Adipocyte (in vitro differentiated cells): ENCODE measurements around the gene WDR64.

ENCODE experiments used
- DNase-seq: peaks from one replicate; pipeline ENCODE4 v3.0.0-alpha.2; 2015; ENCODE audit warnings: low read depth
- H3K27me3 ChIP-seq: replicated peaks from 2 replicates; pipeline ENCODE4 v1.7.0; 2013; ENCODE audit warnings: mild to moderate bottlenecking, low read length, moderate library complexity; ENCODE audit not compliant: control insufficient read depth, insufficient read depth
- H3K36me3 ChIP-seq: 2 replicates; pipeline ENCODE4 v1.7.0; 2013; ENCODE audit warnings: low read length, mild to moderate bottlenecking, moderate library complexity; ENCODE audit not compliant: control insufficient read depth, insufficient read depth, severe bottlenecking
- H3K4me1 ChIP-seq: 2 replicates; pipeline ENCODE4 v1.7.0; 2013; ENCODE audit warnings: mild to moderate bottlenecking, low read length, moderate library complexity; ENCODE audit not compliant: control insufficient read depth, insufficient read depth
- H3K4me3 ChIP-seq: 2 replicates; pipeline ENCODE4 v1.7.0; 2013; ENCODE audit warnings: mild to moderate bottlenecking, low read length, moderate library complexity
- H3K9ac ChIP-seq: 2 replicates; pipeline ENCODE4 v1.7.0; 2013; ENCODE audit warnings: mild to moderate bottlenecking, low read length, moderate library complexity
- H3K9me3 ChIP-seq: 2 replicates; pipeline ENCODE4 v1.7.0; 2013; ENCODE audit warnings: mild to moderate bottlenecking, low read length, moderate library complexity; ENCODE audit not compliant: control insufficient read depth

WDR64 gene

DNA sequence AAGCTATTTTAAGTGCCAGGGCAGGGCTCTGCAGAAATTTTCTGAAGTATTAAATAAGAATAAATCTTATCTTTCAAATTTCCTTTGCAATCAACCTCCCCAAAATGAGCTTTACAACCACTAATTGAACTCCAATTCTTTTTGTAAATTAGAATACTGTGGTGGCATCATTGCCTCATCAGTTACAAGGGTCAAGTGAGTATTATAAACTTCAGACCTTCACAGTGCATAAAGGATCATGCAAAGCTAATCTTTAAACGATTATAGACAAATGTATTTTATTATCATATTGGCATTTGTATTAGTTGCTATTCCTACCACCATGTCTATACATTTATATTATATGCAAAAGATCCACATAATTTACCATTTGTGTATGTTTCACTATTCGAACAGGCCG, 19.1 kb upstream of the WDR64 start:
- H3K4me1 ChIP-seq, result peaks cover 16% of the 10 kb centered on the region
- no peak overlapping the region for H3K4me3 ChIP-seq
- no peak overlapping the region for H3K9ac ChIP-seq
- H3K9me3 ChIP-seq, result no peaks in the 10 kb centered on the region
- H3K27me3 ChIP-seq, result no peaks in the 10 kb centered on the region
- H3K36me3 ChIP-seq, result peaks cover 8% of the 10 kb centered on the region
- DNase-seq, result no peak

DNA sequence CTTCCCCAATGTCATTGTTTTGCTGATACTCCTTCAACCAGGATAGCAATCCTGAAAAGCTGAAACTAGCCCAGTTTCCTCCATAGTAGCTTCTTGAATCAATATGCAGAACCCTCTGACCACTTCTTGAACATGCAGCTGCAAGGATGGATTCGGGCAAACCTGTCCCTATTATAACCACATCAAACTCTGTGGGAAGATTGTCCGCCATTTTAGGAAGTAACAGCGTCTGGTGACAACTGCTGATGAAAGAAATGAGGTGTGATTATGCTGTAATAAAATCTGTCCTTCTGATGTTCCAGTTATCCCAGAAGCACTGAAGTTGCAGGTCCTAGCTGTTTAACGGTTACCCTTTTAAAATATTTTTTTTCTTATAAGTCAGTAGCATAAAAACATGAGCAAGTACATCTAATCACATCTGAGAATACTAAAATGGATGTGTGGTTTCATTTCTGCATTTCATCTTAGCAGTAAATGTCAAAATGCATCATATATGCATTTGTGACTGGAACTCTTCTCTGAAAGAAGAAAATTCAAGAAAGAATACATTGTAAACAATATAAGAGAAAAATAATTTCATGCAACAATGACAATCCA, 16.4 kb upstream of the WDR64 start:
- Histone ChIP-seq H3K4me1 (peaks cover 20% of the 10 kb centered on the region), H3K27me3 (no peaks in the 10 kb centered on the region), H3K4me3 (no peak overlapping the region), H3K9me3 (no peaks in the 10 kb centered on the region), H3K9ac (no peak overlapping the region), H3K36me3 (peaks cover 8% of the 10 kb centered on the region)
- no peak for DNase-seq

DNA sequence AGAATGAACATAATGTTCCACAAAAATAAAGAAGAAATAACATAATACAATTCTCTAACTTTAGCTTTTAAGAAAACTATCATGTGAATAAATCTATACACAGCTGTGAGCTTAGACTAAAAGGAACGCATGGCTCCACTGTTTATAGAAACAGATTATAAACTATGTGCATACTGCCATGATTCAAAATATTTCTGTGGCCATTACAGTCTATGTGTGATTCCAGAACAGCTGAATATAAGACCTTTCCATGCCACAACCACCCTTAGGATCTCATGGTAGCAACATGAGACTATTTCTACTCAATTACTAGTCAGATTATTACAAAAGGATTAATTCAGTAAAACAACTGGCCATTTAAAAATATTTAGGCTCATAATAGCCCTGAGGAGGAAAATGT, 15.8 kb upstream of the WDR64 start:
- no peak for DNase-seq
- H3K4me3 ChIP-seq, result no peak overlapping the region
- peaks cover 20% of the 10 kb centered on the region for H3K4me1 ChIP-seq
- no peaks in the 10 kb centered on the region for H3K9me3 ChIP-seq
- H3K9ac ChIP-seq, result no peak overlapping the region
- H3K36me3 ChIP-seq, result peaks cover 8% of the 10 kb centered on the region
- H3K27me3 ChIP-seq, result no peaks in the 10 kb centered on the region

DNA sequence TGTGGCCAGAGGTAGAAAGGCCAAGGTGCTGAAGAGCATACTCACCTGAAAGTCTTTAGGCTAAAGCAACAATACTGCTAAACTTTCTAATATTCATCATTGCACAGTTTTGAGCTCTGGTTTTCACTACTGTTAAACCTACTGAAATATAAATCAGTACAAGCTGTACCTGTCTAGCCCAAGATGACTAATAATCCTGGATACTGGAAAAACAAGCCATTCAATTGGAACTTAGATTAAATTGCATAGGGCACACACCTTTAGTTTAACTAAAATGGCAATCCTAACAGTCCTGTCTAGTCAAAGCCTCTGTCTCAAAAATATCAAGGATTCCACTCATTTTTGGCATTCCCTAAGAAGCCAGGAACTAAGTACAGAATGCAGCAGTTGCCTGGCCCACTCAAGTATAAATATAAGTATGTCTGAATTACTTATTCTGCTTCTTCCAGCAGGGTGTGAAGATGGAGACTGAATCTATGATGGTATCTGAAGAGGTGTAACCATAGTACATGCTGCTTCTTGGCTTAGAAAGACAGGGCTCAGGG, 15.0 kb upstream of the WDR64 start:
- Histone ChIP-seq H3K4me3 (peak overlapping the region; percentile 45), H3K27me3 (no peaks in the 10 kb centered on the region), H3K9me3 (no peaks in the 10 kb centered on the region), H3K36me3 (peaks cover 8% of the 10 kb centered on the region), H3K9ac (no peak overlapping the region), H3K4me1 (peaks cover 20% of the 10 kb centered on the region)
- DNase-seq, result peak; percentile 40

DNA sequence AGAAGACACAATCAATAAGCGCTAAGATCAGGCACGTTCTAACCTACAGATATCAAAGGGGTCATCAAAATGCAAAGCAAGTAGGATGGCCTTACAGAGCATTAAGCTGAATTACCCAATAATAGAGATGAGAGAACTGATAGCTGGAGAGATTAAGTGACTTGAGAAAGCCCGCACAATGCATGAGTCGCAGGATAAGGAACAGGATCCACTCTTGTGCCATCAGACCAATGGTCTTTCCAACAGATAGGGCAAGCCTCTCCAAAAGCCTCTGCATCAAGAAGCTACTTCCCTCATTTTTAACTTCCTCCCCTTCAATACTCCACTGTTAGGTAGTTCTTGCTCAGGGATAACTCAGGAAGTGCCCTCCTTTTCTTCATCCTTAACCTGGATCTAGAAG, 14.5 kb upstream of the WDR64 start:
- no peaks in the 10 kb centered on the region for H3K9me3 ChIP-seq
- H3K27me3 ChIP-seq, result no peaks in the 10 kb centered on the region
- H3K4me1 ChIP-seq, result peaks cover 20% of the 10 kb centered on the region
- no peak overlapping the region for H3K9ac ChIP-seq
- peaks cover 8% of the 10 kb centered on the region for H3K36me3 ChIP-seq
- peak overlapping the region; percentile 45 for H3K4me3 ChIP-seq
- DNase-seq, result no peak

DNA sequence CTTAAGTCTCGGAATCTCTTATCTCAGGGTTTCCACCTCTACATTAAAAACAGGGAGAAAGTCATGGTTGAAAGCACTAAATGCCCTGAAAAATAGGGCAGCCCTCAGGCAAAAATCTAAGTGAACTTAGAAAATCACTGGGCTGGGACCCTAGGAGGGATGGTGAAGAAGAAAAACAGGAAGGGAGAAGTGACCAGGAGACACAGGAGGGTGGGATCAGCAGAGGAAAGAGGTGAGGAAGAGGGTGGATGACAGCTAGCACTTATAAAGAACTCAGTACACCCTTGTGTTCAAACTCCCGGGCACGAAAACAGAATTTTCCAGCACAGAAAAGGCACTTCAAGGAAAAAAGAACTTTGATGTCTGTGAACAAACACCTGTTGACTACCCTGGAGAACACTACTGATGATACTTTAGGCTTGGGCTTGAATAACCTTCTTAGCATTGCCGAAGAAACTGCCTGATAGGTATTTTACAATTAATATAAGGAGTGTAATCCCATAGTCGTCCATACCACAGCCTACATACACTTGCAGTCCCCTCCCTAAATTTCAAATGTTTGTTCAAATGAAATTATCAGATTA, 13.9 kb upstream of the WDR64 start:
- Histone ChIP-seq H3K36me3 (peaks cover 8% of the 10 kb centered on the region), H3K9ac (no peak overlapping the region), H3K27me3 (no peaks in the 10 kb centered on the region), H3K9me3 (no peaks in the 10 kb centered on the region), H3K4me1 (peaks cover 20% of the 10 kb centered on the region), H3K4me3 (peak overlapping the region; percentile 54)
- DNase-seq, result no peak

DNA sequence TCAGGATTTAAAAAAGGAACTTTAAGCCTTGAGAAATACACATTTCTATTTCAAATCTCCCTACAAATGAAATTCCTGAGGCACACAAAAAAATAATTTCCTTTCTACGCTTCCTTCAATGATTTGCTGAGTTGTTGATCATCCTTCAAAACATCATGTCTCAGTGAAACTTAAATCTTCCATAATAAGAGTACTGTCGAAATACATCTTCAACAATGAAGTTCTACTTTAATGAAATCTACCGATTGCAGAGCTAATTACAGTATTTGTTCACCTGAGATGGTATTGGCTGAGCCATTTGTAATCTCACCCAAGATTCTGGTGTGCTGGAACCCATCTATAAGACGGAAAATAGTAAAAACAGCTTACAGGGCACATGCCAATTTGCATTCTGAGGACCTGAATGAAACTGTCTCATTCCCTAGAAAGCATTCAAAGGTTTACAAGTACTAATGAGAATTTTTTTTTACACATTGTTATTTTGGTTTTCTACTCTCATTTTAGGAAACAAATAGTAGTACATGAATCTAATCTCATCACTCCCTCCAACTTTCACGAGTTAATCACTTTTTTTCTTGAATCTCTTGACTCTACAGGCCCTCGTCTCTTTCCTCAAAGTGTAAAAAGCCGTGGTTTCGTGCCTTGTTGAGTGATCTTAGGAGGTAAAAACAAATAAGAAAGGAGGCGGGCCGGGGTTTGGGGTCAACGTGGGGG, 13.0 kb upstream of the WDR64 start:
- DNase-seq, result peak; percentile 35
- H3K9me3 ChIP-seq, result no peaks in the 10 kb centered on the region
- H3K27me3 ChIP-seq, result no peaks in the 10 kb centered on the region
- H3K4me3 ChIP-seq, result peak overlapping the region; percentile 98
- peak overlapping the region; percentile 81 for H3K9ac ChIP-seq
- H3K36me3 ChIP-seq, result peaks cover 8% of the 10 kb centered on the region
- H3K4me1 ChIP-seq, result peaks cover 20% of the 10 kb centered on the region

DNA sequence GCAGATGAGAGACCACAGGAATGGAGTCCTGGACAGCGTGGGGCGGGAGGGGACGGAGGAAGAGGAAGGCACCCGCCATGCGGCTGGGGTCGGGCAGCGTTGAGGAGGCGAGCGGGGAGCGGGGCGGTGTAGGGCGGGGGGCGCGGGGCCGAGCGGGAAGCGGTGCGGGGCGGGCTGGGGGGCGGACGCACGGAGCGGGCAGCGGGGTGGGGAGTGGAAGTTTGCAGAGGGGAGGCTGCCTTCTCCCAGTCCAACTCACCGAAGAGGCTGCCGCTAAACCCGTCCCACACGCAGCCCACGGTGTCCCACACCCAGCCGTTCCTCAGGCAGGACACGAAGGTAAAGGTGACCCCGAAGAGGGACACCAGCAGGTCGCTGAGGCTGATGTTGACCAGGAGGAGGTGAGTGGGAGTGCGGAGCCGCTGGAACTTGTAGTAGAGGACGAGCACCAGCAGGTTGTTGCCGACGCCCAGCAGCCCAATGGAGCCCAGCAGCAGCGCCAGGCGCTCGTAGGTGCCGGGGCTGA, 12.4 kb upstream of the WDR64 start:
- no peaks in the 10 kb centered on the region for H3K27me3 ChIP-seq
- no peaks in the 10 kb centered on the region for H3K9me3 ChIP-seq
- peaks cover 20% of the 10 kb centered on the region for H3K4me1 ChIP-seq
- H3K36me3 ChIP-seq, result peaks cover 8% of the 10 kb centered on the region
- H3K4me3 ChIP-seq, result peak overlapping the region; percentile 98
- DNase-seq, result peak; percentile 53
- peak overlapping the region; percentile 93 for H3K9ac ChIP-seq

DNA sequence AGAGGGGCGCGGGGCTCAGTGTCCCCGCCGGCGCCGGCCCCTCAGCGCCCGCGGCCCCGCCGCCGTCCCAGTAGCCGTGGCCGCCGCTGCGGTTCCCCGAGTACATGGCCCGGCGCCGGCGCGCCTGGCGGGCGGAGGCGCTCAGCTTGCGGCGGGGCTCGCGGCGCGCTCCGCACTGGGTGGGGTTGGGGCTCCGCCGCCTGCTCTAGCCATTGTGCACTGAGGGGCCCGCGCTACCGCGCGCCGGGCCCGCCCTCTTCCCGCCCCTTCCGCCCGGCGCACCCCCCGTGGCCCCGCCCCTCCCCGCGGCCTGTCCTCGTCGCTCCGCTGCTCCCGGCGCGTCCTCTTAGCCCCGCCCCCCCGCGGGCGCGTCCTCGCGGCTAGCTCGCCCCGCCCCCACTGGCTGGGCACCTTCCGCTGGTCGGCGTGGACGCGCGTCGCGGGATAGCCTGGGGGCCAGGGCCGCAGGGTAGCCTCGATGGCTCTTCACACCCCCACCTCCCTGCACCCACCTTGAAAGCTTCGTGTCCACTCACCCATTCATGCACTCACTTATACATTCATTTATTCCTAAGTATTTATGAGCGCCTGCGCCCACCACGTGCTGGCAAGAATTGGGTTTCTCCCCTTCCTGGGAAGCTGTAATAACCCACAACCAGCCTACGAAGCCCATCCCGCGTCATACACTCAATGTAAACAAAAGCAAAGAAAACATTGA, 11.8 kb upstream of the WDR64 start, which contains the start of the genes CHML and OPN3:
TSS of gene CHML (minus strand) at position 221 of the 718 bp plus-strand sequence. CDS start 4,603 bp downstream, outside the sequence.
TSS of gene OPN3 (minus strand) at position 221 of the 718 bp plus-strand sequence. CDS start at position 106, 115 bp downstream.
- H3K36me3 ChIP-seq, result peaks cover 1% of the 10 kb centered on the region
- H3K4me3 ChIP-seq, result peak within 1 kb of the TSS; percentile 98
- no peaks in the 10 kb centered on the region for H3K27me3 ChIP-seq
- H3K9me3 ChIP-seq, result no peaks in the 10 kb centered on the region
- peaks cover 26% of the 10 kb centered on the region for H3K4me1 ChIP-seq
- peak; percentile 96 for DNase-seq
- H3K9ac ChIP-seq, result peak within 1 kb of the TSS; percentile 93

DNA sequence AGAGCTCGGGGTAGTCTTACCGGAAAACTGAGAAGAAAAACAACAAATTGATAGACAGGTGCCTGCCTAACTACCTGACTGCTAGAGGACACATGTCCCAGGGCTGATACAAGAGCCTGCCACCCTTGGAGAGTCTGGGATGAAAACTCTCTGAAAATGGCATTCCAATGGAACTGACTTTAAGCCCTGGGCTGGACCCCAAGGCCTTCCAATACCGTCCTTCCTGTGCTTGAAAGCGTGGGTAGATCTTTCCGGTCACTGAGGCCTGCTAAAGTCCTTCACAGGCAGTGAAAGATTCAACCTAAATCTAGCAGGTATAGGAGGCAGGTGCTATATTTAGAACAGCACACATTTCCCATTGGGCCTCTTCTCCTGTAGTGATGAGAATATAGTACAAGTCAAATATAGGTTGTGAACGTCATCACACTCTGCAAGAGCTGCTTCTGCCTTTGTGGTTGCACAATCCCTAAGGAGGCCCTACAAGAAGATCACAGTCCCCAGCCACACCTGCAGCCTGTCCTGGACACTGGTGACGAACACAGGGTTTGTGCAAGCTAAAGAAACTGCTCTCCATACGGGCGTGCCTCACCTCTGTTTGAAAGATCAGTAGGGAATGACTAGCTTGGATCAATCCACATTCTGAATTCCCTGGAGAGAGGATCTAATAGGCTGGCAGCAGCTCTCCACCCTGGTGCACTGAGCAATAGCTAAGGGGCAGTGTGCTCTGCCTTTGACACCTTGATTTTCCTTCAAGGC, 11.0 kb upstream of the WDR64 start:
- Histone ChIP-seq H3K4me1 (peaks cover 26% of the 10 kb centered on the region), H3K9me3 (no peaks in the 10 kb centered on the region), H3K27me3 (no peaks in the 10 kb centered on the region), H3K9ac (peak overlapping the region; percentile 59), H3K36me3 (no peaks in the 10 kb centered on the region), H3K4me3 (peak overlapping the region; percentile 80)
- no peak for DNase-seq
